GM18907 (cell line): ENCODE measurements around the gene CALN1.
A peak's percentile ranks its signal among the peaks of the same experiment; 100 is the strongest.
"Not testable (repeated sequence)": the region's sequence is repeated elsewhere in the genome, so short reads cannot be mapped to it uniquely, and the experiment has no call there.

Experiments
- ATAC-seq: cut with Tn5 transposase; IDR thresholded peaks from one replicate; pipeline ENCODE4 v1.9.1; 2021; ENCODE audit warnings: mild to moderate bottlenecking, moderate library complexity; ENCODE audit not compliant: unreplicated experiment

The CALN1 gene

DNA sequence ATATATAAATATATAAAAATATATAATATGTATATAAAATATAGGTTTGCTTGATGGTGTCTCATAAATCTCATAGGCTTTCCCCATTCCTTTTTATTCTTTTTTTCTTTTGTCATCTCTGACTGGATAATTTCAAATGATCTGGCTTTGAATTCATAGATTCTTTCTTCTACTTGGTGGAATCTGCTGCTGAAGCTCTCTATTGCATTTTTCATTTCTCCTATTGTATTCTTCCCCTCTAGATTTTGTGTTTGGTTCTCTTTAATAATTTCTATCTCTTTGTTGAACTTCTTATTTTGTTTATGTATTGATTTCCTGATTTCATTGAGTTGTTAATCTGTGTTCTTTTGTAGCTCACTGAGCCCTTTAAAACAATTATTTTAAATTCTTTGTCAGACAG, 650.8 kb downstream of the CALN1 start:
- ATAC-seq = no peak

DNA sequence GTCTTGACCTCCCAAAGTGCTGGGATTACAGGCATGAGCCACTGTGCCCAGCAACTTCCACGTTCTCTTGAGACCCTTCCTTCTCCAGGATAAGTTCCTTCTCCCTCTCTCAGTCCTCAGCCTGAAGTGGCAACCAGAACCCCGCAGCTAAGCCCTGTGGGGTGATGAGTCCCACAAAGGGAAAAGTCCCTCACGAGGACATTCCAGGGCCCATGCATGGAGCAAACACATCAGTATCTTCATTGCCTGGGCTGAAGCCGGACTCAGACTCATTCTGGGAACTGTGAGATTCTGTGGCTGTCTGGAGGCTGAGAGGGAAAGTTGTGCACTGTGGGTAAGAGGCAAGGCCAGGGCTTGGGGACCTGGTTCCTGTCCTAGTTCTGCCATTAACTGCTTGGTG, 657.3 kb downstream of the CALN1 start:
- ATAC-seq = no peak

DNA sequence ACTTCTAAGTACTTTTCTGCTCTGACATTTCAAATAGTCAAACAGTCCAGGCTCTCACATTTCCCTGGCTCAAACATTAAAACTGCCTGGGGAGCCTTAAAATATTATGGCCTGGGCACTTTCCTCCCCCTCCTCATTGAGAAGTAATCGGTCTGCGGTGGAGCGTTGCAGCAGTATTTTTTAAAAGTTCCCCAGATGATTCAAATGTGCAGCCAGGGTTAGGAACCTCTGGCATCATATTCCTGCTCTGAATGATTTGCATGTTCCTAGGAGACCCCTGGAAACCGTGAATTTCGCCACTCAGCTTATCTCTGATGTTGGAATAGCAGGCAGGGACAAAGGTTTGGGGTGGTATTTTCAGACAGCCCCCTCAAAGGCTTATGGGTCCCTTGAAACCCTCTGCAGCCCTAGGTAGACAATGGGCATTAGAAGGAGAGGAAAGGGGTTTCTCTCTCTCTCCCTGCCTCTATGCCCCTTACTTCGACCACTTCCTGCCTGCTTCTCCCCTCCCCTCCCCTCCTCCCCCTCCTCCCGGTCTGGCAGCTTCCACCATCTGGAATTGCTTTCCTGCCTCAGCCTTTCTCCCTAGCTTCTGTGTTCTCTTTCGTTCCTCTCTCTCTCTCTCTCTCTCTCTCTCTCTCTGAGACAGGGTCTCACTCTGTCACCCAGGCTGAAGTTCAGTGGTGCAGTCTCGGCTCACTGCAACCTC, 658.0 kb downstream of the CALN1 start:
- no peak for ATAC-seq

DNA sequence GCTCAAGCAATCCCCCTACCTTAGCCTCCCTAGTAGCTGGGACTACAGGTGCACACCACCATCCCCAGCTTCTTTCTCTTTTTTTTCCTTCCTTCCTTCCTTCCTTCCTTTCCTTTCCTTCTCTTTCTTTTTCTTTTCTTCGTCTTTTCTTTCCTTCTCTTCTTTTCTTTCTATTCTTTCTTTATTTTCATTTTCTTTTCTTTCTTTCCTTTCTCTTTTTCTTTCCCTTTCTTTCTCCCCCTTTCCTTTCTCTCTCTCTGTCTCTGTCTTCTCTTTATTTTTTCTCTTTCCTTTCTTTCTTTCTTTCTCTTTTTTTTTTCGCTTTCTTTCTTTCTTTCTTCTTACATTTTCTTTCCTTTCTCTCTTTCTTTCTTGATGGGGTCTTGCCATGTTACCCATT, 658.9 kb downstream of the CALN1 start:
- ATAC-seq = no peak

DNA sequence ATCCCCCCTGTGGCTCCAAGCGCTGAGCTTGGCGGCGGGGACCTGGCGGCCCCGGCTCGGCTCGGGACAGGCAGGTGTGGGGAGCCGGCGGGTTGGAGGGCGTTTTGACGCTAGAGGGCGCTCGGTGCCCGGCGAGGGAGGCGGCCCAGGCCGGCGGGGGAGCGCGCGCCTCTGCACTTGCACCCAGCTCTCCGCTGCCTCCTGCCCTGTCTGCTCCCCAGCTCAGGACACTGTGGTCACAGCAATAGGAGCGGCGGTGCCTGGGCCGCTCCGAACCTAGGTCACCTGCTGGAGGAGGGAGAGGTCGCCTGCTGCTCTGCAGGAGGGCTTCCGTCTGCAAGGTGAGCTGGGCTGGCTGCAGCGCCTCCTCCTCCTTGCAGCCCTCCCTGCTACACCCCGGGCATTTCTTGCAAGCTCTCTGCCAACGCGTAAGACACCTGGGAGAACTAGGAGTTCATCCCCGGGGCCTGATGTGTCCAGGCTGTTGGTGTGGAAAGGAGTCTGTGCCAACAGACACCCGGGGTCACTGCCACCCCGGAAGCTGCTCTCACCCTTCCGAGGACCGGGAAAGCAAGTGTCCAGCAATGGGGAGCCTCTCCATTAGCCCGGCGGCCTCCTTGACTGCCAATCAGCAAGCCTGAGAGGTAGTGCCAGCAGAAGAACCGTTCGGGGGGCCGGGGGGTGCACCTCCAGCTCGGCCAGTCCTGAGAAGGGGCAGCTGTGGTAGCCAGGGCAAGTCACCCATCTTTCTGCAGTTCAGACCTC, 659.8 kb downstream of the CALN1 start:
- no peak for ATAC-seq

DNA sequence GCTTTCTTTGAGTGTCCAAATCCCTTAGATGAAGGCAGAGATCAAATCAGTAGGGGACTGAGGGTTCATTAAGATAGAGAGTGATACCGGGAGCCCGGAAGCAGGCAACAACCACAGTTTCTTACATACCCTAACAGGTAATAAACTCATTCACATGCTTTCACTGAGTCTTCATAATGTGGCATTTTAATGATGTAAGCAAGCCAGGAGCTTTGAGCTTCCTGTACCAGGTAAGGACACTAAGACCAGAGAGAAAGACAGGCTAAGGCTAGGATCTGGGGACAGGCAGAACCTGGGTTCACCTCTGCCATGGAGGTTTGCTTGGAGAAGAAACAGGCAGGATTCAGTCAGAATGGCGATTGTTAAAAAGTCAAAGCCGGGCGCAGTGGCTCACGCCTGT, 661.8 kb downstream of the CALN1 start:
- ATAC-seq = no peak

DNA sequence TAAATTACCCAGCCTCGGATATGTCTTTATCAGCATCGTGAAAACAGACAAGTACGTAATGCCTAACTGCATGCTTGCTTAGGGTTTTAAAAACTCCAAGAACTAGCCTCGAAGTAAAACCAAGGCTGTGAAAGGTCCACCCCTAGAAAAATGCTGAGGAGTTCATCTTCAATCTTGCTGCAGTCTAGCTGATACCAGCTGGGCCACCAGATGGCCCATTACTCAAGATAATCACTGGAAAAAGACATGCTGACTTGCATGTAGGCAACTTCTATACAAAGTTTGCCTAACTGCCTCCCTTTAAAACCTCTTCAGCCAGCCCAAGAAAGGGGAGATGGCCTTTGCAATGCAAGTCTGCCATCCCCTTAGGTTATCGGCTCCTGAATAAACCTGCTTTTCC, 666.1 kb downstream of the CALN1 start:
- ATAC-seq = no peak

DNA sequence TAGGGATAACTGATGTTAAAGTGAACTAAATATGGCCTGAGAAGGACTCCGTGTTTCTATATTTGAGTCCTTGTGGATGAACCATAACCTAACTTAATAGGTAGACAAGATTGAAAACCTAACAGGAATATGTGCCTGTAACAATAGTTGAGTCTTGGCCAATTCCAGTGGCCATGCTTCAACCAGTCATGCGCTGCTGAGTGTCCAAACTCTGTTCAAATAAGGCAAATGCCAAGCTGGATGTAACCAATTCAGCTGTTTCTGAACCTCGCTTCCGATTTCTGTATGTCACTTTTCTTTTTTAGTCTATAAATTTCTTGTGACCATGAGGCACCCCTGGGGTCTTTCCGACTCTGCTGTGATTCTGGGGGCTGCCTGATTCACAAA, 672.0 kb downstream of the CALN1 start:
- no peak for ATAC-seq

DNA sequence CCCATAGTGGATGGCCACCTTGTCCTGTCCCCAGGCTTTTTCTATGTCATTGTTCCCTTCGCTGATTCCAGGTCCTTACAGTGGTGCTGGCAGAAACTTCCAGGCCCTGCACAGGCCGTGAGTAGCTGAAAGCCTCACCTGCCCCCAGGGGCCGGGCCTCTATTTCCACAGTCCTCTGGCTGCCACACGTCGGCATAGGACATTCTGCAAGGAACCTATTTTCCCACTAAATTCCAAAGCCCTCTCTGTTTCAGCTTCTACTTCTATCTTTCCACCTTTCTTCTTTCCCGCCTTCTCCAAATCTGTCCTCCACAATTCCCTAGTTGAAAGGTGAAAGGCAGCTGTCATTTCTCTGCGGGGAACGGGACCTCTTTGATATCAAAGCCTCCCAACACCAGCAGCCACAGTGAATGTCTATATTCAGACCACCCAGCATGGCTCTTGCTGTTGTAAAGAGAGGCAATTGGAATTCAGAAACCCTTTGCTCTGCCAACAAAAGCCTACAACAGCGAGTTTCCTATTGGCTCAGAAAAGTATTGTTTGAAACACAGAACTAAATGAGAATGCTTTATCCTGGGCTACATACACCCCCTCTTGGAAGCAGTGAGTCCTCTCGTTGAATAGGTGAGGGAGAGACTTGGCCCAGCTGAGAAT, 672.5 kb downstream of the CALN1 start:
- ATAC-seq = no peak

DNA sequence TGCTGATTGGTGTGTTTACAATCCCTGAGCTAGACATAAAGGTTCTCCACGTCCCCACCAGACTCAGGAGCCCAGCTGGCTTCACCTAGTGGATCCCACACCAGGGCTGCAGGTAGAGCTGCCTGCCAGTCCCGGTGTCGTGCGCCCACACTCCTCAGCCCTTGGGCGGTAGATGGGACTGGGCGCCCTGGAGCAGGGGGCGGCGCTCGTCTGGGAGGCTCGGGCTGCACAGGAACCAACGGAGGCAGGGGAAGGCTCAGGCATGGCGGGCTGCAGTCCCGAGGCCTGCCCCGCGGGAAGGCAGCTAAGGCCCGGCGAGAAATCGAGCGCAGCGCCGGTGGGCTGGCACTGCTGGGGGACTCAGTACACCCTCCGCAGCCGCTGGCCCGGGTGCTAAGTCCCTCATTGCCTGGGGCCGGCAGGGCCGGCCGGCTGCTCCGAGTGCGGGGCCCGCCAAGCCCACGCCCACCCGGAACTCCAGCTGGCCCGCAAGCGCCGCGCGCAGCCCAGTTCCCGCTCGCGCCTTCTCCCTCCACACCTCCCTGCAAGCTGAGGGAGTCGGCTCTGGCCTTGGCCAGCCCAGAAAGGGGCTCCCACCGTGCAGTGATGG, 674.1 kb downstream of the CALN1 start:
- ATAC-seq = not testable (repeated sequence)

DNA sequence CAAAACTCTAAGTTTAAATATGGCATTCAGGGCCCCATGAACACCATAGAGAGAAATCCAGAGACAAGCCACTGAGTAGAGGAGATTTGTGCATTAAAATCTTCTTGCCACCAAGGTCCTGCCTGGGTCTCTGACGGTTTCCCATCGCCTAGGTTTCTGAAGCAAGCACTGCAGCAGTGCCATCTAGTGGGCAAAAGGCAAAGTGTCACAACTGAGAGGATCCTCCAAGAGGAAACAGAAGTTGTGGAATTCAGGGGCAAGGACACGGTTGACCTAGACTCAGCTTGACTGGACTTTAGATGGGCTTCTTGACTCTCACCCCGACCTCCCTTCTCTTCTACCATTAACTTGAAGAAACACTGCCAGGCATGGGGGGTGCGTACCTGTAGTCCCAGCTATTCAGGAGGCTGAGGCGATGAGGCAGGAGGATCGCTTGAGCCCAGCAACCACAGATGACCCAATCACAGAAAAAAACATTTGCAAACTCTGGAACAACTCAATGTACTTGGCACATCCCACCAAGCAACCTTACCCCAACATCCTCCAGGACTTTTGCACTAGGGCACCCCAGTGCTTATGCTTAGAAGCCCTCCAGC, 676.1 kb downstream of the CALN1 start:
- peak; percentile 72 for ATAC-seq

DNA sequence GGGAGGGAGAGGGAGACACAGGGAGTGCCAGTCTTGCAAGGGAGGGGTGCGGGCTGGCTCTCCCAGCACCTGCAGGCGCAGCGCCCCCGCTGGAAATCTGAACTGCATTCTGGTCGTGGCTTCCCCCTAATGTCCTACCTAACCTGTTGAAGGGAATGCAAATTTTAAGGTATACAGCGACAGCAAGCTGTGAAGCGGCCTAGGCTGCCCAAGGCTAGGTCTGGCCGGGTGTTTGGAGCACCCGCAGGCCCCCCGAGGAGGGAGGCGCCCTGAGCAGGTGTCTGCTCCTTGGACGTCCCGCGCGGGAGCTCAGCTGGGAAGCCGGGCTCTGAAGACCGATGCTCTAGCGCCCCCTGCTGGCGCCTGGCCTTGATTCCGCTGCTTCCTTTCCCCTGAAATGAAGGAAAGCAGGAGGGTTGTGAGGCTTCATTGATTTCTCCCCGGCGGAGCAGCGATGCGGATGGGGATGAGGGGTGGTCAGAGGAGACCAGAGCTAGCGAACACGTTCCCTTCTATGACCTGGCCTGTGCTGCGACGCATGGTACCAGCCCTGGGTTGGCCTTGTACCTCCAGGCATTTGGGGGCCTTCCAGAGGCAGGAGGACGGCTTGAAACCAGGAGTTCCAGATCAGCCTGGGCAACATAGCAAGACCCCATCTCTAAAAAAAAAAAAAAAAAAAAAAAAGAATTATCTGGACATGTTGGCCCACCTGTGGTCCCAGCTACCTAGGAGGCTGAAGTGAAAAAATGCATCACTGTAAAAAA, 678.8 kb downstream of the CALN1 start:
- ATAC-seq = peak; percentile 61

DNA sequence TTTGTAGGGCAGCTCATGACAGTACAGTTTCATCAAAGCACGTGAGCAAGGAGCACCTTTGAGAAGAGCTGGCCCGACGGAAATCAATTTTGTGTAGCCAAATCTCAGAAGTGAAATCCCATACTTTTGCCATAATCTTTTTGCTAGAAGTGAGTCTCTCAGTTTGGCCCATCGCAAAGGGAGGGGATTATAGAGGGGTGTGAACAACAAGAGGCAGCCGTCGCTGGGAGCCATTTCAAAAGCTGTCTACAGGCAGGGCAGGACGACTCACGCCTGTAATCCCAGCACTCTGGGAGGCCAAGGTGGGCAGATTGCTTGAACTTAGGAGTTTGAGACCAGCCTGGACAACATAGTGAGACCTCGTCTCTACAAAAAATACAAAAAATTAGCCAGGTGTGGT, 680.4 kb downstream of the CALN1 start:
- no peak for ATAC-seq
